Stimulated activated CD4-positive, alpha-beta T cell treated with anti-CD3 and anti-CD28 coated beads, Interleukin-4, amount 100 ng/mL, for 4 hours (primary cell): ENCODE results near the gene NIPA2.

Experiments
- DNase-seq, 2 experiments: peaks; one replicate each; pipeline ENCODE4 v3.0.0-alpha.2; 2020

Gene NIPA2

DNA sequence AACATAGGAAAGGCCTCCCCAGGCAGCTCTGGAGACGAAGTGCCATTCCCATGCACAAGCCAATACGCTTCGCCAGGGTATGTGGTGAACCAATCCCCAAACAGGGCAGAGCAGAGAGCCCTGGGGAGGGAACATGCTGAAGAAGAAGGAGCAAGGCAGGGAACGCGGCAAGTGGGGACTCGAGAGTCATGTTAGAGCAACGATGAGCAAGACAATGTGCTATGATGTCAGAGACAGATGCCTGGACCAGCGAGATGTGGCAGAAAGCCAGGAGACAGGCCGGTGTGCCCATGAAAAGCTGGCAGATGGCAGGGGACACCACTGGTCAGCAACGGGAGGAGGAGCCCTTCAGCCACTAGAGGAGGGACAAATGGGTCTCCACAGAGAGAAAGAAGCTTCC, 39.6 kb downstream of the NIPA2 start:
- DNase-seq, result no peak

DNA sequence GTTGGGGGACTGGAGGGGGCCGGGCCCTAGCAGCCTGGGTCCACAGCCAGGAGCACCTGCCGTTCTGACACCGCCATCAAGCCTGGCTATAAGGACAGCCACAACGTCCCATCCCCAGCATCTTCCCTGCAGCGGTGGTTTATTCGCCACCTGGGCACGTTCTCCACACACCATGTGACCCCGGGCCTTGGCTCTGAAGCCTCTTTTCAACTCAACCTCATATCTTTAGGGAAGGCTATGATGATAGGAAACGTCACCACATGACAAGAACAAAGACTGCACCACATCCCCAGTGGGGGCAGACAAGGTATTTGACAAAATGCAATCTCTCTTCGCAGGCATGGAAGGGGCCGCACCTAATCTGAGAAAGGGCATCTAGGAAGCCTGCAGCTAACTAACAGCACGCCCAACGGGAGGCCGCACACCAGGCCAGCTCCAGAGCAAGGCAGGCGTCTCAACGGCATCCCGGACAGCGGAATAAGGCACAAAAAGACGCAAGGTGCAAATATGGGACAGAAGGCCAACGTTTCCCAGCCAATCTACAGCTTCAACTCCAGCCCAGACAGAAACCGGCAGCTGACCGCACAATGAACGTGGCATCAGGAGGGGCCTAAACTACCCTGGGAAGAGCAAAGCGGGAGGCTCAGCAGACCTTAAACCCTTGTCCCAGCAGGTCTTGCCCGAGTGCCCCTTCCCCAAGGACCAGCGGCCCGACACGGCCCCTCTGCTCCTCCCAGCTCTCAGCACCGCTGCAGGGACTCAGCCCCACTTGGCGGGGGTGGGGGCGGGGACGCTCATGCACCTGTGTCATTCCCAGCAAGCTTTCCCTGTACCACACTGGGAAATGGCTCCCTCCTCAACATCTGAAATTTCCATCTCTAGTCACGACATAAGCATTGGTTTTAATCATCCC, 41.9 kb downstream of the NIPA2 start:
- DNase-seq, result no peak

DNA sequence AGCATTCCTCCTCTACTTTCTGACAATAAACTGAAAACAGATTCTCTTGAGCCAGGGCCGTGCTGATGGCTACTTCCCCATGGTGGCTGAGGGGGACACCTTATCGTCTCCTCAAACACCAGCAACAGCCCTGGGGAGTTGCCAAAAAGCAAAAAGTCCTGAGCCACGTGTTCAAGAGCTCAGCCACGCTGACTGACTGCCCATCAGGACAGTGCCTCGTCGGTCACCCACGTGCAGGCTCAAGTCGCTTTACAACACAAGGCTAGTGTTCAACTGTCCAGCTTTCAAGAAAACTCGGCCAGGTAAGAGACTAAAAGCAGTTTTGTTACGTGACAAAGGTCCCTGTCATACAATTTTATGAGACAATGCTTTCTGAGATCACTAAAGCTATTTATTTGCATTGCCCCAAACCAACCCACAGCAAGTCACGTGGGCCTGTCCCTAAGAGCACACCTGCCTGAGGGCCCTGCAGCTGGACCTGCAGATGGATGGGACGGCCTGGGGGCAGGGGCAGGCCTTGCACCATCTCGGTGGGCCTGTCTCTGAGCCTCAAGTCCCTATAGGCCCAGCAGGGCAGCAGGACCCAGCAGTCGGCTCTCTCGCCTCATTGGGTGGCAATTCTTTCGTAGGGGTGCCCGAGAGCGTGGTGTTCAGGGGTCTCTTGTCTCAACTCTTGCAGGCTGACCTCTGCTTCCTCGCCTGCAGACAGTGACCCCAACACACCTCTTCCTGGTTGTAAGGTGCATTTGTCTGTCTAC, 42.7 kb downstream of the NIPA2 start:
- no peak for DNase-seq

DNA sequence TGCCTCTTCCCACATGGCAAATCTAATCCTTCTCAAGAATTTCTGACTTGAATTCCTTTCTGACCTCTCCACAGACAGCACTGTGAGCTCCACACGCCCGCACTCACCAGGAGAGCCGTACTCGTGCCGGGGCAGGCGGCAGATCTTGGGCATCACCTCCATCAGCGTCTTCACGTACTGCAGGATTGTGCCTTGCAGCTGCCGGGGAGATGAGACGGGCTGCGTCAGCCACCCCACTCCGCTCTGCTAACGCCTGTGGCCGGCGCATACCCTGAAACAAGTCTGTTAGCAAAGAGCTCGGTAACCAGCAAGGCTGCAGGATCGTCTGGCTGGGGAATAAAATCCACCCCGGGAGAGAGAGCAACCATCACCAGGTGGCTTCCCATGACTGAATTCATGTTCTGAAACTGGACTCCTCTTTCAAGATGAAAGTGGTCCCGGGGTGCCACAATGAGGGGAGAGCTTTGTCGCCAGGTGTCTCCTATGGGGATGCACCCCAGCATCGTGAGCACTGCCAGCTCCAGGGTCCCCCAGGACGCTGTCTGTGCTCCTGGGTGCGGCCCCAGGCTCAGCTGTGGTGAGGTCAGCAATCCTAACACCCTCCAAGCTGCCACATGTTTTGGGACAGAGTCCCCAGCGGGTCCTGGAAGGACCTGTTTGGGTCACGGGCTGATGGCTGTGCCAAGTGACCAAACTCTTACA, 43.4 kb downstream of the NIPA2 start:
- no peak for DNase-seq

DNA sequence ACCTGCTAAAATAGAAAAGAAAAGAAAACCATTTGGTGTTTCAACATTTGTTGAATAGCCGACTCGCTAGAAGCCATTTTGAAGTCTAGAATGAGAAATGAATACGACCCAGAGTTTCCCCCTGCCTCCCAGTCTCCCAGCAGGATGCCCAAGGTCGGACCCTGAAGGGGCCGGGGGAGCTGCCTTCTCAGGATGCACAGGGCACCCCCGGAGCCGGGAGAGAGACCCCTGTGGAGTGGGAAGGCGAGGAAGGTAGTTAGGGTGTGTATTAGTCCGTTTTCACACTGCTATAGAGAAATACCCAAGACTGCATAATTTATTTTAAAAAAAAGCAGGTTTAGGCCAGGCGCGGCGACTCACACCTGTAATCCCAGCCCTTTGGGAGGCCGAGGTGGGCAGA, 44.7 kb downstream of the NIPA2 start:
- no peak for DNase-seq

DNA sequence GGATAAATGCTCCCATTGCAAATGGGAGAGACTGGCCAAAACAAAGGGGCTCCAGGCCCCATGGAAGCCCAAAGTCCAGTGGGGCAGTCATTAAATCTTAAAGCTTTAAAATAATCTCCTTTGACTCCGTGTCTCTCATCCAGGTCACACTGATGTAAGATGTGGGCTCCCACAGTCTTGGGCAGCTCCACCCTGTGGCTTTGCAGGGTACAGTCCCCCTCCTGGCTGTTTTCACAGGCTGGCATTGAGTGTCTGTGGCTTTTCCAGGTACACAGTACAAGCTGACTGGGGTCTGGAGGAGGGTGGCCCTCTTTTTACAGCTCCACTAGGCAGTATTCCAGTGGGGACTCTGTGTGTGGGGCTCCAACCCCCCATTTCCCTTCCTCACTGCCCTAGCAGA, 45.9 kb downstream of the NIPA2 start:
- no peak for DNase-seq

DNA sequence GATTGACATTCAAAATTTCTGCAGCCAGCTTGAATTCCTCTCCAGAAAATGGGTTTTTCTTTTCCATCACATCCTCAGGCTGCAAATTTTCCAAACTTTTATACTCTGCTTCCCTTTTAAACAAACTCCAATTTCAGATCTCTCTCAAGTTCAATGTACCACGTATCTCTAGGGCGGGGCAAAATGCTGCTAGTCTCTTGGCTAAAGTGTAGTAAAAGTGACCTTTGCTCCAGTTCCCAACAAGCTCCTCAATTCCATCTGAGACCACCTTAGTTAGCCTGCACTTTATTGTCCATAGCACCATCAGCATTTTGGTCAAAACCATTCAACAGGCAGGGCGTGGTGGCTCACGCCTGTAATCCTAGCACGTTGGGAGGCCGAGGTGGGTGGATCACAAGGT, 46.7 kb downstream of the NIPA2 start:
- DNase-seq, result no peak

DNA sequence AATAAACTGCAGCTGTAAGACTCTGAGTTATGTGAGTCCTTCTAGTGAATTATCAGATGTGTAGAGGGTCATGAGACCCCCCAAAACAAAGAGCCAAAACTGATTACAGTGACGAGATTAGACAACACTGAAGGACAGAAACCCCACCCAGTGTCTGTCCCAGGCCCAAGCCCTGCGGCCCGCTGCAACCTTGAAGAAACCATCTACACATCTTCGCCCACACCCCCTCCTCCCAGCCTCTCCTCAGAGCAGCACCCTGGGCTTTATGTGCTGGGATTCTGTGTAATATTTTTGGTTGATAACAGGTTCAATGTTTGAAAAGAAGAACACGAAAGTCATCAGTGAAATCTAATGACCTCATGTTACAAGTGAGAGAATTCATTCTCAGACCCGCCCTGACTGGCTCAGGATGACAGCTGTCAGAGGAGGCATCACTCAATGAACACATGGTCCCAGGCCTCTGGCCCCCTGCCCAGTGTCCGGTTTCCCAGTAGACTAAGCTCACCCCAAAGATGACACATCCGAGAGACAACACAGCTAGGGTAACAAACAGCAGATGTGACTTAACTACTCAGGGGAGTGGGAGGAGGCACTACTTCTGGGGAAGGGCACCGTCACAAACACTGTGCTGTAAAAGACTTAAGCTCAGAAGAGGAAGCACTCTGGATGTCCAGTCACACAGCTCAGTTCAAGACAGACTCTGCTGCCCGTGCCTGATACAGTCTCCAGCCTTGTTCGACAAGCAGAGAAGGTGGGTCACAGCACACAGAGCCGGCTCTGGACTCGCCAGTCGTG, 48.9 kb downstream of the NIPA2 start:
- DNase-seq, result no peak

DNA sequence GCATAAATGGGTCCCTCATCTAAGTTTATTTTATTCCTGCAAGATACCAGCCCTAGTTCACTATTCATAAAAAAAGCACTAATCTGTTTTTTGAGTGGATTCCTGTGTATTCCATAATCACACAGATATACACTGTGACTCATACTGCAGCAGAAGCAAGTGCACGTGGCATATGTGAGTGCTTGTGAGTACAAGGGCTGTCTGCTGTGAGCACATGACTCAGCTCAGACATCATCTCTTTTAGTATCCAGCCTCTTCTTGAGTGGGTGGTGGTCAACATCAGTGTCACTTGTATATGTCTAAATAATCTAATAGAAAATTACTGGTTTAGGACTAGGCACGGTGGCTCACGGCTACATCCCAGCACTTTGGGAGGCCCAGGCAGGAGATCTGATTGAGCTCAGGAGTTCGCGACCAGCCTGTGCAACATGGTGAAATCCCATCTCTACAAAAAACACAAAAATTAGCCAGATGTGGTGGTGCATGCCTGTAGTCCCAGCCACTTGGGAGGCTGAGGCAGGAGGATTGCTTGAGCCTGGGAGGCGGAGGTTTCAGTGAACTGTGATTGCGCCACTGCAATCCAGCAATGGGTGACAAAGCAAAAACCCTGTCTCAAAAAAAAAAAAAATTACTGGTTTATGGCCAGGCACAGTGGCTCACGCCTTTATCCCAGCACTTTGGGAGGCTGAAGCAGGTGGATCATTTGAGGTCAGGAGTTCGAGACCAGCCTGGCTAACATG, 49.8 kb downstream of the NIPA2 start:
- DNase-seq, result no peak

DNA sequence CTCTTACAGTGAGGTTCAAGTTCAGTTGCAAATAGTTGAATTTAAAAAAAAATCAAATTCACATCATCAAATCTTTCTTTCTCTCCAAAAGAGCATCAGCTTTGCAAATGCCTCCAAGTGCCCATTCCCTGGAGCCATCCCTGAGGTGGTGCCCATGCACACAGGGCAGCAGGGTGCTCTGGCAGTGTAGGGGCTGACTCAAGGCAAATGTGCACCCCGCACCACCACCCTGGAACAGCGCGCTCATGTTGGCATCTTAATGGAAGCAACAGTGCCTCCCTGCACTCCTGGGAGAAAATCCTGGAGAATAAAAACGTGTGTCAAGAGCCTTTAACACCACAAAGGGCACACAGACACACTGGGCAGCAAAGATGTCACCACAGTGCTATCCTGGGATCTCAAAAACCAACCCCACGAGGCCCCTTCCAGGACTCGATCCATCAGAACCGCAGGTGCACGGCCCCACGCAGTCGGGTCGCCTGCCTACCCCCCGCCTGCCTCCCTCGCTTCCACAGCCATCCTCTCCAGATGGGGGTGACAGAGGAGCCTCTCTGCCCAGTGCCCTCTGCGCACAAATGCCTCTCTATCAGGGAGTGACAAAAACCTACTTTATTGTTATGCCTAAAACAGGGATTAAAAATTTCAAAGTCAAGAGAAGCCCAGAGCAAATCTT, 50.8 kb downstream of the NIPA2 start:
- DNase-seq, result no peak

DNA sequence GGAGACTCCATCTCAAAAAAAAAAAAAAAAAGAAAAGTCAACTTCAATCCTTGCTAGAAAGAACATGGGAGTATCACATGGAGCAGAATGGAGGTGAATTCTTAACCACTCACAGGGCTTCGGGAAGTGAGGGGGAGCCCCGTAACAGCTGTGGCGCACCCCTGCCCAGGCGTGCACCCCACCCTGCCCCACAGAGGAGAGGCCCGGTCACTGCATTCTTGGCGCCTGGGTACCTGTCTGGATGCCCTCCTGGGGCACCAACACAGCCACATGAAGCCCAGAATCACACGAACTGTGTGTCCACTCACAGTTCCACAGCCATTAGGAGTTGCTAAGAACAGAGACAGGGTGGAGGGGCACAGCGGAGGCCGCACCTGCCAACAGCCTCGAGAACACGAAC, 51.8 kb downstream of the NIPA2 start:
- DNase-seq, result no peak

DNA sequence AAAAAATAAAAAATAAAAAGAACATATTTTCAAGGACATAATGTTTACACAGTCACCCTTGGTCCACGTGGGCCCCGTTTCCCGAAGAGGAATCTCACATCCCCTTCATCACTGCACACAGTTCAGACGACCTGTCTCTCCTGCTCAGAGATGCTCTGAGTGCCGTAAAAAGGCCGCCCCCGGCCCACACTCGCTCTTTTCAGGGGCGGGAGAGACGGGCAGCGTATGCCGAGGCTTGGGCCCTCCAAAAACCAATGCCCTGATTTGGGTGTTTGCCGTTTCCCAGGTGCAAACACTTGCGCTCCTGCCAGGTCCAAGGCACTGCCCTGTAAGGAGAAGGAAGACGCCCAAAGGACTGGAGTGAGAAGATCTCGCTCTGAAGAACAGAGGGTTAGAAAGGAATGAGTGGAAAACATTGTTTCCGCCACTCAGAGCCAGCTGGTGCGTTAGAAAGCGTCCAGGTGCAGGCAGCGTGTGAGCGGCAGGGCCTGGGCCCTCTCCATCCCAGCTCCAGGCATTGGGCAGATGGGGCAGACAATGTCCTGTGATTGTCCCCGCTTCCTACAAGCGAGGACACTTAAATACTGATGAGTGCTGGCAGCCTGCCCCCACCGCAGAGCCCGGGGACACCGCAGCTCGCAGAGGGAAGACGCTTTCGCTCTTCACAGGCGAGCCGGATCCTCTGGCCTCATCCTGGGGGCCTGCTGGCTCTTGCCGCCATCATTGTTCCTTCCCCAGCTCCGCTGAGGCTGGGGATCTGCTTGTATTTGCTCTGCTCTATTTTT, 53.2 kb downstream of the NIPA2 start:
- DNase-seq, result no peak

DNA sequence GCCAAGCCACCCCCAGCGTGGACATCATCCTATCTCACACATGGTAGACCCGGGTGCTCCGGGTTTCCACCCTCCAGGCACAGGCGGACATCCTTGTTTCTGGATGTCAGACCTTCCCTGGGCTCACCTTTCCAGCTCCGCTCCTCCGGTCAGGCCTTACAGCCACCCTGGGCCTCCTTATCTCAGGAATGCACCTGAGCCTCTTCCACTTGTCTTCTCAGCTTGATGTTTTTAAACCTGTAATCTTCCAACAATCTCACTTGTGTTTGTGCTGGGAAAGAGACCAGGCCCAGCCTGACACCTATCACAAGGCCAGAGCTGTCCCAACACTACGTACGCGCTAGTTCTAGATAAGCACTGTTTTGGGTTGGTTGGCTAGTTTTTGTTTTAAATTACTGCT, 53.9 kb downstream of the NIPA2 start:
- no peak for DNase-seq

DNA sequence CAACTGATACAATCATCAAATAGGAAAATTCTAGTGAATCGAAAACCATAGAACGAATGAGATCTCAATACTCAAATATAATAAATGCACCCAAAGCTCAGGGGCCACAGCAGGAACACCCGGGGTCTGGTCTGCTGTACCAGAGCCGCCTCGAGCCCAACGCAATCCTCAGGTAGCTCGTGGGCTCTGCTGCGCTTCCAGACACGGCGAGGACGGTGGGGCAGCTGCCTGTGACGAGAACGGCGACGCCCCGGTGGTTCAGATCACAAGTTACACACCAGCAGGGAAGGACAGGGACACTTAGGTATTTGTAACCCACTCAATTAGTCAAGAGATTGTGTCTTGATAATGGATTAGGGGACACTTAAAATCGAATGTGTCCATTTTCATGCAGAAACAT, 54.6 kb downstream of the NIPA2 start:
- no peak for DNase-seq

DNA sequence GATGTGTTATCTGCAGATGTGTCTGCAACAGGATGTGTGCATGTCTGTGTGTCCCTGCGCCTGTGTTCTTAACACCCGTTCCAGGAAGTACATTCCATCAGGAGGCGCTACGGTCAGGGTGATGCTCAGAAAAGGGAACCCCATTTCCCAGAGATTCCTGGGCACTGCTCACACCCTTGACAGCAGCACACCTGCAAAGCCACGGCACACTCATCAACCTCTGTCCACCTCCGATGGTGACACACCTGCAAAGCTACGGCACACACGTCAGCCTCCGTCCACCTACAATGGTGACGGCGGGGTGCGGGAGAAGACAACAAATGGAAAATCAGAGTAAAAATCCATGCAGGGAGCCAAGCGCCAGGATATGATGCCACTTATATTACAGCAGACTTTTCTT, 55.4 kb downstream of the NIPA2 start:
- no peak for DNase-seq

DNA sequence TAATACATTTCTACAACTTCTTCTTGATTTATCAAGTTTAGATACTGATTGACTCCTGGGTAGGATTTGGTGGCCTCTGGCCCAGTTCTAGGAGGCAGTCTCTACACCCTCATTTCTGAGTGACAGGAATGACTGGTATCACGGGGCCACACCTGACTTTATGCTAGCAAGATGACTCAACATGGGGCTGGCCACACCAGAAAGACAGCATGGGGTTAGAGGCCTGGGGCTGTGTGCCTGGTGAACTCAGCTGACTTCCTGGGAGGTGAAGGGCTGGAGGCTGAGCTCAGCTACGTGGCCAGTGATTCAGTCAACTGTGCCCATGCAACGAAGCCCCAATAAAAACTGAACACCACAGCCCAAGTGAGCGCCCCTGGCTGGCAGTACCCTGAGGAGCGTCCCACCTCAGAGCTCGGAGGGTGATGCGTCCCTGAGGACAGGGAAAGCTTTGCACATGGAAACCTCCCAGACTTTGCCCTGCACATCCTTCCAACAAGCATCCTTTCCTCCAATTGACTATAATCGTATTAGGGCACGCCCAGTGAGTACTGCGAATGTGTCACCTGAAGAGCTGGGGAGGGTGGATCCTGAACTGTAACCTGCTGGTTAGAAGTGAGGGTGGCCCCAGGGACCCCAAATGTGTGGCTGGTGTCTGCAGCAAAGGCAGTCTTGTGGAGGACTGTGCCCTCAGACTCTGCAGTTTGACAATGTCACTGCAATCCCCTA, 57.2 kb downstream of the NIPA2 start:
- DNase-seq, result no peak

DNA sequence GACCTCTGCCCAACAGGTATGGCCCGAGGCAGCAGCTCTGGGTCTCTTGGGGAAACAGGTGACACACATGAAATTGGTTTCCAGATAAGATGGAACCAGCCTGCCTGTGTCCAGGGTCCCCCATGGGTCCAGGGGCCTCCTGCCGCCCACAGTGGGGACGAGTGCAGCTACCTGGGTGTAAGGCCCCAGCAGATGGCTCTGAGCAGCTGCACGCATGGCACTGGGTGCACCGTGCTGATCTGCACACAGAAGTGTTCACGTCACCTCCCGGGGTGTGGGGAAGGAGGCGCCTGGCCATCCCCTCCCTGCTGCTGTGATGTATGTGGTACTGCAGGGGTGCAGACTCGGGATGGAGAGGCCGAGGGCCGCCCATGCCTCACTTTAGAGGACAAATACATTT, 63.6 kb downstream of the NIPA2 start:
- no peak for DNase-seq

DNA sequence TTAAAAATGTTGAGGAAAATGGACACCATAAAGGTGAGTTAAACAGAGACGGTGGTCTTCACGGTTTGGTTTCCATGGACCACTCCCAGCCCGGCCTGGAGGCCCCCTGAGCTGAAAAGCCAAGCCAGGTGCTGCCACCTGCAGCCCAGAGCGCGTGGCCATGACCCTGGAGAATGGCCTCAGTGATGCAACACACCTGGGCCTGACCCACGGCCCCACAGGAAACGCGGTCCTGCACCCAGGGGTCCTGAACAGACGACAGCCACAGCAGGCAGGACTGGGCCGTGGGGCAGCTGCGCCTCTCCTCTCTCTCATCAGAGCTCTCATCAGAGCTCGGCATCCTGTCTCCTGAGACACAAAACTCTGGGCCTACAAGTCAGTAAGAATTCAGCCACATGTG, 64.1 kb downstream of the NIPA2 start:
- DNase-seq, result no peak

DNA sequence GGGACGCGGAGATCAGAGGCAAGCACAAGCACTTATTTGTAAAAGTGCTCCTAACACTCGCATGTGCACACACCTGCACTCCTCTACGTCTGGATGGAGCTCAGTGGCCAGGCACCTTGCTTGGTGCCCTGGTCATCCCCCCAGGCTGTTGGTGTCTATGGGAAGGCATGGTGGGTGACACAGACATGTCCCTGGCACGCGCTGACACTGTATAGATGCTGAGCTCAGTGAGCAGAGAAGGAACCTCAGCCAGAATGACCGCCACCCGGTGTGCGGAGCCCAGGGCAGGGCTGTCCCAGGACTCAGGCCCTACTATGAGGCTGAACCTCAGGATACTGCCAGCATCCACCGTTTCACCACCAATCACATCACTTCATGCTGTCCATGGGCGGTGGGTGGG, 64.5 kb downstream of the NIPA2 start:
- DNase-seq, result no peak

DNA sequence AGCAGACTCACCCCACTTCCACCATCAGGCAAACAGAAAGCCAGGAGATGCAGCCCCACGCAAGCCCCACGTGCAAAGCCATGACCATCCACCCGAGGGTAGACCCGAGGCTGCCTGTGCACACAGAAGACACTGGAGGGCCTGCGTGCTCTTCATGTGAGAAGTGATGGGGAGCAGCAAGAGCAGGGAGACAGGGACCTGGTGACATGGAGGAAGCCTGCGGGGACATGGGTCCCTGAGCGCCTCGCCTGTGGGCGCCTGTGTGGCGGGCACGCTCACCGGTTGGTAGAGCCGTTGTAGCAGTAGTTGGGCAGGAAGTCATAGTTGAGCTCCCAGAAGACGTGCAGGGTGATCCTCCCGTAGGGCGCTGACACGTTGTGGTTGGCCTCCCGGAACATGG, 65.0 kb downstream of the NIPA2 start:
- no peak for DNase-seq
